GM12878 (cell line): ENCODE results near the gene ACTN3. TPM values are rescaled to one million over a fixed set of nuclear protein-coding genes. Genes with fewer than 3 reads are reported as not detected.

Source experiments
- ATAC-seq: fragments of 200-7000 bp; cut with Tn5 transposase; 3 replicates; pipeline ENCODE4 v1.9.1; 2020; ENCODE audit warnings: mild to moderate bottlenecking, moderate library complexity
- BruUV-seq: library from RNA; stranded (reverse); fragments of 400-500 nt; replicated peaks from 2 replicates; lab custom pipeline; 2021; lab: Mats Ljungman, UMichigan
- CTCF ChIA-PET: fragments of 300-600 bp; sonication (Branson Sonifier 250); formaldehyde crosslinking; extraction: SDS; loops from one replicate; lab custom pipeline; 2021; ENCODE audit warnings: inconsistent platforms; lab: Yijun Ruan, JAX
- POLR2A ChIA-PET: fragments of 350-600 bp; formaldehyde crosslinking; extraction: SDS; loops from one replicate; lab custom pipeline; 2021; ENCODE audit warnings: inconsistent platforms; lab: Charles Lee
- RAD21 ChIA-PET: fragments of 300-600 bp; sonication (Branson Sonifier 250); formaldehyde crosslinking; loops from one replicate; lab custom pipeline; 2023; ENCODE audit warnings: antibody characterized with exemption; ENCODE audit not compliant: unreplicated experiment; lab: Charles Lee
- SMC1A ChIA-PET: fragments of 300-600 bp; sonication (Branson Sonifier 250); formaldehyde crosslinking; loops from one replicate; lab custom pipeline; 2023; ENCODE audit not compliant: unreplicated experiment, uncharacterized antibody; lab: Charles Lee
- DNase-seq: peaks from one replicate; pipeline ENCODE4 v3.0.0-alpha.2; 2011; ENCODE audit warnings: low read depth, low spot score
- FAIRE-seq: peaks from 3 replicates; lab custom pipeline; 2011; peaks lifted over from hg19 to GRCh38; lab: Jason Lieb, UNC
- H2AFZ ChIP-seq: 2 replicates; pipeline ENCODE4 v1.6.0; 2011; ENCODE audit warnings: low read depth, low read length, control low read depth; ENCODE audit not compliant: control insufficient read depth
- H3K27ac ChIP-seq: 2 replicates; pipeline ENCODE4 v1.5.1; 2011; ENCODE audit warnings: control low read depth; ENCODE audit not compliant: control insufficient read depth, insufficient read depth
- H3K27me3 ChIP-seq, 2 experiments: replicated peaks in 1 of 2; 2 replicates each; pipeline versions ENCODE4 v1.6.0 to v1.6.1; 2011; ENCODE audit warnings: low read length in 1 of 2; ENCODE audit not compliant: control insufficient read depth in 2 of 2, insufficient read depth in 2 of 2
- H3K36me3 ChIP-seq, 2 experiments: 2 replicates each; pipeline ENCODE4 v1.5.1; 2011; ENCODE audit warnings: low read length in 1 of 2; ENCODE audit not compliant: control insufficient read depth in 2 of 2, insufficient read depth in 2 of 2
- H3K4me1 ChIP-seq: 2 replicates; pipeline ENCODE4 v1.6.1; 2011; ENCODE audit warnings: mild to moderate bottlenecking, low read length, moderate library complexity, mixed read lengths; ENCODE audit not compliant: control insufficient read depth, insufficient read depth
- H3K4me2 ChIP-seq: 2 replicates; pipeline ENCODE4 v1.6.0; 2011; ENCODE audit warnings: control low read depth; ENCODE audit not compliant: control insufficient read depth, insufficient read depth
- H3K4me3 ChIP-seq: fragments of 200-600 bp; sonication (generic); 2 replicates; pipeline ENCODE4 v1.5.1; 2016
- H3K79me2 ChIP-seq: 2 replicates; pipeline ENCODE4 v1.6.0; 2011; ENCODE audit warnings: low read length; ENCODE audit not compliant: control insufficient read depth, insufficient read depth
- H3K9ac ChIP-seq: 2 replicates; pipeline ENCODE4 v1.8.0; 2011; ENCODE audit warnings: low read length, control low read depth, mixed read lengths; ENCODE audit not compliant: control insufficient read depth, insufficient read depth
- H3K9me3 ChIP-seq: replicated peaks from 3 replicates; pipeline ENCODE4 v1.5.1; 2011; ENCODE audit warnings: mild to moderate bottlenecking, low read length; ENCODE audit not compliant: control insufficient read depth, insufficient read depth
- H4K20me1 ChIP-seq: 2 replicates; pipeline ENCODE4 v1.6.0; 2011; ENCODE audit not compliant: control insufficient read depth, insufficient read depth
- CEBPZ ChIP-seq: fragments of 150-350 bp; IDR thresholded peaks from 2 replicates; pipeline ENCODE4 v1.6.1; 2016; ENCODE audit warnings: low read depth, low read length
- IRF4 ChIP-seq: IDR thresholded peaks from 2 replicates; pipeline ENCODE4 v1.6.1; 2011; ENCODE audit warnings: low read depth, low read length
- MEF2B ChIP-seq: fragments of 450-650 bp; IDR thresholded peaks from 2 replicates; pipeline ENCODE4 v1.6.1; 2018; ENCODE audit warnings: mild to moderate bottlenecking, moderate library complexity; ENCODE audit not compliant: partially characterized antibody, poor library complexity, severe bottlenecking
- NFIC ChIP-seq: IDR thresholded peaks from 2 replicates; pipeline ENCODE4 v1.6.1; 2012; ENCODE audit warnings: low read depth, mild to moderate bottlenecking, inconsistent platforms, low read length, moderate library complexity
- POLR2A ChIP-seq: IDR thresholded peaks from 2 replicates; pipeline ENCODE4 v1.6.1; 2011; ENCODE audit warnings: low read depth, mild to moderate bottlenecking, low read length
- RB1 ChIP-seq: fragments of 450-650 bp; formaldehyde crosslinking; IDR thresholded peaks from 2 replicates; pipeline ENCODE4 v1.6.1; 2017; ENCODE audit warnings: mild to moderate bottlenecking, borderline replicate concordance
- SIX5 ChIP-seq: IDR thresholded peaks from 2 replicates; pipeline ENCODE4 v1.6.1; 2011; ENCODE audit warnings: mild to moderate bottlenecking, low read depth, low read length, moderate library complexity; ENCODE audit not compliant: severe bottlenecking
- WRNIP1 ChIP-seq: IDR thresholded peaks from 2 replicates; pipeline ENCODE4 v1.6.1; 2011; ENCODE audit warnings: low read depth, low read length, improper control_type of control experiment, borderline replicate concordance
- WGBS: methylation state at CpG from one replicate; pipeline ENCODE4 v1.1.6; 2016; ENCODE audit warnings: low lambda C conversion rate; ENCODE audit not compliant: insufficient replicate concordance, insufficient coverage; ENCODE audit errors: missing lambda C conversion rate; 5-methylcytosine and 5-hydroxymethylcytosine counted together
- in situ Hi-C: fragments of 300-500 bp; cut with MboI; formaldehyde crosslinking; loops from 9 replicates; pipeline ENCODE4 v1.14.3; 2018; ENCODE audit warnings: mixed read lengths
- intact Hi-C: fragments of 100-400 bp; cut with micrococcal nuclease; formaldehyde crosslinking; loops from one replicate; pipeline ENCODE4 v1.14.2; 2022; ENCODE audit not compliant: unreplicated experiment
- polyA plus RNA-seq, 11 experiments: library from polyadenylated mRNA; depleted of rRNA in 4 of 11; unstranded in 6 of 11; stranded (reverse) in 5 of 11; fragments of >200 nt; fragmentation: Nextera tagmentation in 4 of 11; fragmentation: Illumina TruSeq in 1 of 11; extraction: Ambion mirVana in 4 of 11; extraction: Trizol in 1 of 11; gene quantifications; 1 replicate in 1 of 11; 2 replicates in 10 of 11; pipeline versions ENCODE4 v1.2.1 to v1.2.3, GENCODE V29; 2011 to 2016; ENCODE audit warnings: inconsistent platforms in 2 of 11, missing spikeins in 2 of 11, low read depth in 1 of 11
- total RNA-seq, 4 experiments: library from RNA; depleted of rRNA in 3 of 4; stranded (reverse); fragments of >200 nt in 3 of 4; fragmentation: Illumina TruSeq in 1 of 4; extraction: Trizol in 1 of 4; gene quantifications; 2 replicates each; pipeline versions ENCODE4 v1.2.1 to v1.2.3, GENCODE V29; 2013 to 2021

Gene ACTN3
- total and polyA plus RNA-seq, 10 of the 15 experiments (the other 5 are each of a cell fraction or from before 2014, with no cell fraction given), result 0.06 to 0.67 (median 0.17) TPM; not detected in 3

- WGBS, result 30% methylated on average over 2 of the region's 2 CpGs
- ChIA-PET SMC1A (no interaction called here), RAD21 (interaction anchor here (0.6 kb wide), 1 partner anchor 111 kb away, joined by 3 read pairs; no protein-coding TSS in a partner anchor), POLR2A (interaction anchor here (0.6 to 0.7 kb wide), 2 partner anchors 173 to 481 kb away, joined by 3 to 4 read pairs; no protein-coding TSS in a partner anchor), CTCF (no interaction called here)
- no peak for TF ChIP-seq IRF4
- TF ChIP-seq NFIC, result no peak
- TF ChIP-seq SIX5, result no peak
- TF ChIP-seq RB1, result no peak
- TF ChIP-seq MEF2B, result no peak
- TF ChIP-seq CEBPZ, result no peak
- no peak for TF ChIP-seq WRNIP1
- TF ChIP-seq POLR2A, result no peak
- Histone ChIP-seq H3K9me3 (no peaks in the 10 kb centered on the region), H3K27me3 (peaks cover 0 to 6% of the 10 kb centered on the region in 2 experiments; a peak in 3 of 4 replicates), H3K79me2 (no peaks in the 10 kb centered on the region), H3K36me3 (no peaks in the 10 kb centered on the region), H3K9ac (no peak overlapping the region), H2AFZ (no peak overlapping the region), H3K4me2 (no peak overlapping the region), H3K4me3 (no peak overlapping the region), H4K20me1 (no peaks in the 10 kb centered on the region), H3K27ac (no peak overlapping the region), H3K4me1 (no peaks in the 10 kb centered on the region)
- ATAC-seq, result no peak
- intact Hi-C loops, result loop anchor here (10.0 kb wide), 1 partner anchor 264 kb away; no protein-coding TSS in a partner anchor
- in situ Hi-C loops, result no loop called here
- DNase-seq, result no peak
- FAIRE-seq, result no peak
- no TSS peak for BruUV-seq
Measured at GRCh38 chr11:66570850-66571180, 24.1 kb downstream of the ACTN3 start.
